Measurements from ENCODE around the gene TTC21A. TPM values are rescaled to one million over a fixed set of nuclear protein-coding genes. Genes with fewer than 3 reads are reported as not detected.

Gene TTC21A
- total RNA-seq, 1 experiment from 2014 or later, result 1.7 TPM

GRCh38 chr3:39141171-39141995 is 33.9 kb downstream of the TTC21A start:
- Histone ChIP-seq H3K79me2 (ENCODE audit: insufficient read depth, low read length) (no peaks in the 10 kb centered on the region), H4K5ac (ENCODE audit: insufficient read length, low read depth, low read length) (no peak overlapping the region), H3K14ac (ENCODE audit: insufficient read depth, low read length) (no peak overlapping the region; the same call in 1 of the 2 replicates), H3K23me2 (ENCODE audit: insufficient read length, low read depth, low read length, poor library complexity, severe bottlenecking) (no peaks in the 10 kb centered on the region), H4K91ac (ENCODE audit: insufficient read length, low read depth, low read length) (no peak overlapping the region), H3K27ac (ENCODE audit: insufficient read length, low read depth, low read length) (no peak overlapping the region), H3K9ac (ENCODE audit: extremely low read depth, insufficient read length, low read length) (no peak overlapping the region), H2AFZ (ENCODE audit: low read length) (no peak overlapping the region), H4K8ac (replicated peaks; ENCODE audit: insufficient read length, low read depth, low read length) (no peak overlapping the region), H2BK5ac (ENCODE audit: insufficient read length, low read length) (no peak overlapping the region), H3K4ac (ENCODE audit: low read depth, low read length) (no peak overlapping the region), H3K56ac (ENCODE audit: insufficient read length, low read depth, low read length) (no peak overlapping the region), H2BK120ac (ENCODE audit: low read depth, low read length, poor library complexity, severe bottlenecking) (no peak overlapping the region), H3K4me2 (ENCODE audit: insufficient read depth, insufficient read length, low read length) (no peak overlapping the region), H3K27me3 (ENCODE audit: insufficient read depth, low read length) (no peaks in the 10 kb centered on the region), H2AK5ac (ENCODE audit: insufficient read length, low read length) (no peak overlapping the region), H3K4me1 (ENCODE audit: insufficient read depth, low read length) (no peaks in the 10 kb centered on the region), H2BK20ac (ENCODE audit: low read depth, low read length, poor library complexity, severe bottlenecking) (no peak overlapping the region), H2BK15ac (ENCODE audit: low read depth, low read length) (no peak overlapping the region), H3K18ac (ENCODE audit: insufficient read length, low read depth, low read length) (no peak overlapping the region), H3K23ac (ENCODE audit: insufficient read length, low read depth, low read length) (no peak overlapping the region), H3T11ph (ENCODE audit: low read length) (no peak overlapping the region), H2BK12ac (ENCODE audit: insufficient read length, low read depth, low read length) (no peak overlapping the region), H4K20me1 (ENCODE audit: control insufficient read depth, insufficient read depth, insufficient read length) (no peaks in the 10 kb centered on the region), H3K79me1 (ENCODE audit: insufficient read depth, low read depth, low read length, poor library complexity, severe bottlenecking) (no peaks in the 10 kb centered on the region), H3K9me3 (ENCODE audit: control insufficient read depth, low read depth, low read length) (no peaks in the 10 kb centered on the region)
- peak; percentile 20 for DNase-seq
- Mint-ChIP-seq H3K27ac (peak overlapping the region in 1 of 3 experiments; percentile 49; a peak in 1 of 7 replicates), H3K4me1 (peaks cover 2 to 8% of the 10 kb centered on the region in 2 experiments; a peak in 3 of 4 replicates), H3K4me3 (no peak overlapping the region), H3K27me3 (ENCODE audit: low read depth) (no peaks in the 10 kb centered on the region), H3K9me3 (no peaks in the 10 kb centered on the region), H3K36me3 (ENCODE audit: insufficient read depth in 1 of 3, low read depth in 3 of 3) (peaks cover 14 to 45% (median 37%) of the 10 kb centered on the region in 3 experiments; a peak in 6 of 7 replicates)
- no peak for TF ChIP-seq CTCF (conservative IDR thresholded peaks at IDR 0.05)
- WGBS (ENCODE audit: extremely low coverage, insufficient read length, low lambda C conversion rate), result no CpG with 5 or more reads among the region's 4 CpGs
